GM18519 (cell line): ENCODE data around the gene PCF11.
A peak's percentile ranks its signal among the peaks of the same experiment; 100 is the strongest.

Source experiments
- ATAC-seq: cut with Tn5 transposase; IDR thresholded peaks from one replicate; pipeline ENCODE4 v1.9.1; 2021; ENCODE audit warnings: mild to moderate bottlenecking, moderate library complexity; ENCODE audit not compliant: unreplicated experiment, low FRiP score

The PCF11 gene

GRCh38 chr11:83153764-83154163 is 3.2 kb upstream of the PCF11 start:
- ATAC-seq: no peak

GRCh38 chr11:83156144-83156995 is 561 bp upstream of the PCF11 start:
- peak; percentile 95 for ATAC-seq

DNA sequence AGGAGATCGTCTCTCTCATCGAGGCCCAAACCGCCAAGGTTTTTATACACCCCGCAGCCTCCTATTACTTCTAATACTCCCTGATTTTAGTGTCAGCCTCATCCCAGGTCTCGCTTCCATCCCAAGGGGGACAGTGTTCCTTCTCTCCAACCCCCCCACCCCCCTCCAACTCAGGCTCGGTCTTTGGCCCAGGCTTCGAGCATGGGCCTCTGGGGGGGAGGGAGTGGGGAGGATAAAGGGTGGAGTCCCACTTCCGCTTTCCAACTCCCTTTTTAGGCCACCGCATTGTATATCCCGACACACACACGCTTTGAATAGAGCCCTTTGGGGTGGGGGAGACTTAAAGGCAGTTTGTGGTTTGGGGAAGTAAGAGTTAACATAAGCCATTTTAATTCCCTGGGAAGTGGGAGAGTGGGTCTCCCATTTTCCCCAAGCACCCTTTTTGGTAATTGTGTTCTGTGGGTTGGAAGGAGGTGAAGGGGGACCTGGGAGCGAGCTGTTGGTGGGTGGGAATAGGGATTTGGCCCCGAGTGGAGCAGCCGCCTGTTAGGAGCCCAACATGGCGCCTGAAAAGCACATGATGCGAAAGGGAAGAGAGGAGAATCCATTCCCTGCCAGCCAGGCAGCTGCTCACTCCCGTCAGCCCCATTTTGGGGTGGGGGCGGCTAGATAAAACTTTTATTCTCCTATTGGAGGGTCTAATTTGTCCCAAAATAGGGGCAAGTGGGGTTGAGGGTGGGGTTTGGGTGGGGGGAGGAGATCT is 844 bp downstream of the PCF11 start:
- ATAC-seq: no peak

DNA sequence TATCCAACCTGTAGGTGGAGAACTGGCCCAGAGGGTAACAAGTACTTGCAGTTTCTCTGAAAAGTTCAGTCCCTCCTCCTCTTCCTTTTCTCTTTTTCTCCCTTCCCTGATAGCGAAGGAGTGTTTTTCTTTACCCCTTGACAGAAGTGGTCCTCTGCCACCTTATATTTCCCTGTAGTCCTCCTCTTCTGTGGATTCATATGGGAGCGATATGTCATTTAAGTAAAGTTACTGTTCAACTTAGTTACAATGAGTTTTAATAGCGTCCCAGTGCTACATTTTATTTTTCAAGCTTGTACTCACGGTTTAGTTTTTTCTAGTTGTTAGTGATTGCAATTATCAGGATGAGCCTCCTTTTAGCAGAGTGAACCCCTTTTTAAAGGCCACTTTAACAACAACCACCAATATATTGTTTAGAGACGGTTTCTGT is 1.4 kb downstream of the PCF11 start:
- ATAC-seq: no peak

DNA sequence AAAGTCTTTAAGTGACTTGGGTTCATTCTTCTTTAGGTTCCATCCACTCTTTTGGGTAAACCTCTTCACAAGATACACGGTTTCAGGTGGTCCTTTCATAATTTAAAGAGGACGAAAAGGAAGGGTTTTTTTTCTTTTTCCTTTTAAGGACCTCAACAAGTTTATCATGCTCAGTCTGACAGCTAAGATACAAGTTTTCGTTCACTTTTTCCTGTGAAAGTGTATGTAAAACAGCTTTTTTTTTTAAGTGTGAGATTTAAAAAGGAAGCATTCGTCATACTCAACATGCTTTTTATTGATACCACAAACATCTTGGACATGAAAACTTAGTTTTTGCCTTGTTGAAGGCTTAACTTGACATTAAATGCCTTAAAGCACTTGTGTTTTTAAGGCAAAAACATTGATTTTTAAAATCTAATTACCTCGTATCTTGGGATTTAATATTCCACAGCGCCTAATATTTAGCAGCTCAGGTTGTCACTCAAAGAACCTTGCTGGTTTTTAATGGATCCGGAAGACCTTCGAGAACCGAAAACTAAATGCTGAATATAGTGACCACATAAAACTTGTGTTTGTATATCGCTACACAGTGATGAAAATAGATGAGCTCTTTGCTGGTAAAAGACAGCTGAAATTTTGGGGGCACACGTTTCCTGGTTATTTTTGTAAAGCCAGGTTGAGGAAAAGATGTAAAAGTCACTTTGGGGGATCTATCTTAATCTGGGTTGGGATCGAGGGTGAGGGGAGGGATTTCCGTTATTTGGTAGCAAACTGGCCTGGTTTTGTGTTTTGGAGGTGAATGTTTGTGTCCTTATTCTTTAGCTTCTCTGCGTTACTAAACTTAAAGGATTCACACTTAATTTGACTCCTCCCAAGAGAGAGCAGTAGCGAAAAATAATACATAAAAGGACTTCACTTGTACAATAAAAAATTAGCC is 2.3 kb downstream of the PCF11 start:
- ATAC-seq: no peak

DNA sequence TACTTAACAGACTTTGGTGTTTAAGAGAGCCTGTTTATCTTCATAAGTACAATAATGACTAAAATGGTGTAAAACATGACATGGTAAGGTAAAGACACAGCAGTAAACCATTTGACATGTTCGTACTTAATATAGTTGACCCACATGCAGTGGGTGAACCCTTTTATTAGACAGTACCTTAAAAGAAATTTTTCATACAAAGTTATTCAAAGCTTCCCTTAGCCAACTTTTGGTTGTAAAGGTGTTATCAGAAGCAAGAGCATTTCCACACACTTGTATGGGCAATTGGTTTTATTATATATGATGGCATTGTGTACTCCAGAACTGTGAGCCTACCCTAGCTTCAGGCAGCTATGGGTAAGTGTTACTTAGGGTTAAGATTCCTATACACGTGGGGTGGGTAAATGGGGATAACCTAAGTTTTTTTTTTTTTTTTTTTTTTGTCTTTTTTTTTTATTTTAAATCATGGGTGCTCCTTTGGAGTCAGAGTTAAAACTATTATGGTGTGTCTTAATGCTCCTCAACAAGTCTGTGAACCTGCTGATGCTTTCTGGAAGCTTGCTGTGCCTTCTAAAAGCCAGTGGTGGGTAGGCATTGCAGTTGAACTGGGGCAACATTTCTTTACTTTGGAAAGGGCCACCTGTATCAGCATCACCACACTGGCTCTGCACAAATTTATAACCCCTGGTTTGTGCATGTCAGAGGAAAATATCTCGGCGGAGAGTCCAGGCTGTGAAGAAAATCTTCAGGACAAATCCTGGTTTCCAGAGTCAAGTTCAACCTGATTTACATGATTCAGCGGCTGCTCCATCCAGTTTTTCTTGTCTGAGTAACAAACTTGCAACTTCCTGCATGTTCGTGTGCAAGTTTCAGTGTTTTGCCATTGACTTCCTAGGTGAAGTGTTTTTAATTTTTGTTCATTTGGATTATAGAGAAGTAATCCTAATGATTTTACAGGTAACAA is 3.3 kb downstream of the PCF11 start:
- ATAC-seq: no peak

DNA sequence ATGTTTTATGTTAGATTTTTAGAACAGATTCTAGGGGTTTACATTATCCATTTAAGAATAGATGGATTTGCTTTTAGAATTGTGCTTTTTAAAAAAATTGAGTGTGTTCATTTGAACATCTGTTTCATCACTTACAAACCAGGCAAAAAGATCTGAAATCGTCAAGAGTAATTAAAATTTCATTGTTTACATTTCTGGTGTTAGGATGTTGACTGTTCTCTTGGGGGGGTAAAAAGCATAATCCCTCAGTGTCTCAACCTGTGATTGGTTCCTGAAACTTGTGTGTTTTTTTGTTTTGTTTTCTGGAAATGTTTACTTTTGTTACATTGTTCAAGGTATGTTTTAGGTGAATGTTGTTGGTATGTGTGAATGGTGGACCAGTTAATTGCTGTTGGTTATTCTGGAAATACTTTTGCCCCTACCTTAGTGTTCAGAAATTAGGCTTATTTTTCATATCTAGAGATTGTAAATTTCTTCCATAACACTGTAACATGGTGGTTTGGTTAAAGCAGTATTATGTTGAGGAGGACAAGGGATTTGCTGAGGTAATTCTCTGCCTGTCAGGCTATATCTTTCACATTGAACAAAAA is 4.8 kb downstream of the PCF11 start:
- ATAC-seq: no peak

DNA sequence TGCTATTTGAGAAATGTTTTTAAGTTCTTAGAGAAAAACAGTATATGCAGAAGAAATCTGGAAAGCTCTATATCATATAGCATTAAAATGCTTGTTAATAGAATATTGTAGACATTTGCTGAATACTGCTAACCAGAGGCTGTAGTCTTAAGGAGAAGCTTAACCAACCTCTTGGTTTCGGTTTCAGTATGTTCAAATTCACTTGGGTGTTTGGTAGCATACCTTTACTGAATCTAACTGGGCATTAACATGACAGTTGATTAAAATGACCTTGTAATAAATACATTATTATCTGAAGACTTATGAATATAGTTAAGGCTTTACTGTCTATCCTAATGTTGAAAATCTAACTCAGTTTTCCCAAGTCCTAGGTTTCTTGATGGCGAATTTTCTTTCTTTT is 5.4 kb downstream of the PCF11 start:
- peak; percentile 61 for ATAC-seq

- no peak for ATAC-seq
Observed at GRCh38 chr11:83166193-83166866, 9.4 kb downstream of the PCF11 start.

DNA sequence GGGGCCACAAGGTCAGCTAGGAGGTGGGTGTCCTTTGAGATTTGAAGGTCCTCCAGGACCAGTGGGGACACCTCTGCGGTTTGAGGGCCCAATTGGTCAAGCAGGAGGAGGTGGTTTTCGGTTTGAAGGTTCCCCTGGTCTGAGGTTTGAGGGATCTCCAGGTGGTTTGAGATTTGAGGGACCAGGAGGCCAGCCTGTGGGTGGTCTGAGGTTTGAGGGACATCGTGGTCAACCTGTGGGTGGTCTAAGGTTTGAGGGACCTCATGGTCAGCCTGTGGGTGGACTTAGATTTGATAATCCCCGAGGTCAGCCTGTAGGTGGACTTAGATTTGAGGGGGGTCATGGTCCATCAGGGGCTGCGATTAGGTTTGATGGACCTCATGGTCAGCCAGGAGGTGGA is 11.8 kb downstream of the PCF11 start:
- no peak for ATAC-seq

DNA sequence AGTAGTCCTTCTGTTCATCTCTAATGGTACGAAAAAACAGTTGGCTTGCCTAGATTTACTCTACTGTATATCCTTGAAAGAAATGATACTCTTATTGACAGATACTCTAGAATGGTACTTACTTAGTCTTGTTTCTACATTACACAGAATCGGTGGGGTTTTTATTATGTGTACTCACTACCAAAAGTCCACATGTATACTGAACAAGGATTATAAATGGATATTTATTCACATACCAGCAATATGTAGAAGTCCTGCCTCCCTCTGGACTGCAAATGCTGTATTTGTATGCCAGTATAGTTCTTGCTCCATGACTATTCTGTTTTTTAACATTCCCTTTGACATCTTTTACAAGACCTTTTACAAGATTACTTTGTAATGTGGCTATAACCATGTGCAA is 13.9 kb downstream of the PCF11 start:
- ATAC-seq: no peak

GRCh38 chr11:83172551-83172950 is 15.6 kb downstream of the PCF11 start:
- ATAC-seq: no peak

DNA sequence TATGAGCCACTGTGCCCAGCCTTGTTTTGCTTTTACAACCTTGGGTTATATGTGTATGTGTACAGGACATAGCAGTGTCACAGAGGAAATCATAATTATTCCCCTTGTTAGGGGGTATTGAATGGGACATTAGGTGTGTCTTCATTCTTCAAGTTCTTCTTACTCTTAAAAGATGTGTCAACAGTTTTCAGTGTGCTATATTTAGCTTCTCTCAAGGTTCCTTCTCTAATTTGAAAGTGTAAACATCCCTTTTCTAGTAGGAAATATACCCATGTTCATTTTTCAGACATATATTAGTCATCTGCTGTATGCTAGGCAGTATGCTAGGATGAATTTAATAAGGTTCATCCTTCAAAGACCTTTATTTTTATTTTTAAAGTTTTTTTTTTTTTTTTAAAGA is 17.1 kb downstream of the PCF11 start:
- peak; percentile 47 for ATAC-seq

DNA sequence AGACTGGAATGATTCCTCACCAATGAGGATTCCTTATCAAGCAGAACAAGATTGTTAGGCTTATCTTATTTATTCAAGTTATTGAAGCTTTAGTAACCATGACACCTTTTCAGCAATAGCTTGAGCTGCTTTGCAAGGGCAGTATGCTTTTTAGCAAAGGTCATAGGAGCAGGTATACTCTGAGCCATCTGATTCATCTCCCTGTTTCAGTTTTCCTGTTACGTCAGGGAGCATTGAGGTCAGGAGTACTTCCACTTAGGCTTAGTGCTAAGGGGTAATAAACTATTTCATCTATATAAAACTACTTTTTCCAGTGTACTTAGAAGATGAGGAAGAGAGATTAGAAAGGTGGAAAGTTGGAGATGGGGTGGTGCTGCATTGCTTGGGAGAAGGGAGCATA is 18.9 kb downstream of the PCF11 start:
- no peak for ATAC-seq

GRCh38 chr11:83181815-83182214 is 24.9 kb downstream of the PCF11 start:
- no peak for ATAC-seq

DNA sequence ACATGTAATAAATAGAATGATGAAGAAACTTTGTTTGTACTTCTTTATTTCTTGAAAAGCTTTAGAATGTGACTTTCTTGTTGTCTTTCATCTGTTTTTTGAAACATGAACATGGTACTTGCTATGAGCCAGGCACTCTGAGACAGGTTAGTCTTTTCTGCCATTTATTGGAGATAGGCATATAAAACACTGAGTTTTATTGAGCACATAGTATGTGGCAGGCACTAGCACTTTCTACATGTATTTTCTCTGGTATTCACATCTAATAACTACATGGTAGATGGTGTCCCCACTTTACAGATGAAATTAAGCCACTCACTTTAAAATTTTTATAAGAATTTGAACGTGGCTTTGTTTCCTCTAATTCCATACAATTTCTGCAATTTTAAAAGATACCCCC is 28.8 kb downstream of the PCF11 start:
- ATAC-seq: no peak

GRCh38 chr11:83187465-83187864 is 30.5 kb downstream of the PCF11 start:
- no peak for ATAC-seq

GRCh38 chr11:83191491-83191890 is 34.6 kb downstream of the PCF11 start:
- no peak for ATAC-seq

- ATAC-seq: no peak
Observed at GRCh38 chr11:83191986-83192385, 35.1 kb downstream of the PCF11 start.
